ENCODE measurements around the gene TNFRSF25. TPM values are rescaled to one million over a fixed set of nuclear protein-coding genes. Genes with fewer than 3 reads are reported as not detected.

Gene TNFRSF25
- total and polyA plus RNA-seq, 10 of the 15 experiments (the other 5 are each of a cell fraction or from before 2014, with no cell fraction given): 0.23 to 8.6 (median 0.46) TPM; not detected in 5

DNA sequence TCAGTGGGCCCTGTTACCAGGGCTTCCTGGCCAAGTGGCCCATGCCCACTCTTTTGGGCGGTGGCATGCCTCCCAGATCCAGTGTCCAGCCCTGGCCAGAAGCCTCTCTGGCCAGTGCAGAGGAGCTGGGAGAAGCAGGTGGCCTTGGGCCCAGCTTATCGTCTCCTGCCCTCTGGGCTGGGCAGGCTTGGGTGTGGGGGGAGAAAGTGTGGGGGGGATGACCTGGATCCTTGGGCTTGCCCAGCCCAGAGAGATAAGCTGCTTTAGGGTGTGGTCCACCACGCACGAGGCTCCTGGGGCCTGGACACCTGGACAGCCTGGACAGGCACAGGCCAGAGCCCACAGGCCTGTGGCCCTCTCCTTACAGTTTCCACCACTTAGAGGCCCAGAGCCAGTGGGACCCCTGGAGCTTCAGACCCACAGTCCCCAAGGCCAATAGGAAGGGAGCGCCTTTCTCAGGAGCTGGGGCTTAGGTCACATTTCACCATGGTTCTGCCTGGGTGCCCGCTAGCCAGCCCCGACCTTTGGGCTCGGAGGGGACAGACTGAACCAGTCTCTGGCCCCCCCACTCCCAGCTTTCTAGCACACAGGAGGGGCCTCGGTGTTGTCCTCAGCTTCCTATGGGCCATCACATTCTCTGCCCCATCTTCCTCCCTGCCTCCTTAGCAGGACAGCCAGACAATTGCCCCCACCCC lies 39.5 kb downstream of the TNFRSF25 start:
- no peaks in the 10 kb centered on the region for H3K36me3 ChIP-seq (ENCODE audit: control insufficient read depth in 2 of 2, insufficient read depth in 2 of 2, low read length in 1 of 2)
- no TSS peak for BruUV-seq (replicated peaks)
- whole genome bisulfite sequencing (ENCODE audit: insufficient coverage, insufficient replicate concordance, low lambda C conversion rate, missing lambda C conversion rate): 45% methylated on average over 9 of the region's 9 CpGs
- intact Hi-C loops (cut with micrococcal nuclease; ENCODE audit: unreplicated experiment) (no loop called here), in situ Hi-C loops (cut with MboI) (no loop called here)
- ATAC-seq (no peak), FAIRE-seq (no peak), DNase-seq (ENCODE audit: low read depth, low spot score) (no peak)
- POLR2A ChIA-PET: interaction anchor here (0.5 kb wide), 1 partner anchor 23 kb away, joined by 9 read pairs; no protein-coding TSS in a partner anchor
- H3K9ac ChIP-seq (ENCODE audit: control insufficient read depth, insufficient read depth, low read length): no peak overlapping the region
- H3K27me3 ChIP-seq (replicated peaks in 1 of 2; ENCODE audit: control insufficient read depth in 2 of 2, insufficient read depth in 2 of 2, low read length in 1 of 2): peaks cover 6 to 18% of the 10 kb centered on the region in 2 experiments; a peak in 3 of 4 replicates
- RAD21 ChIA-PET (ENCODE audit: unreplicated experiment): no interaction called here
- peaks cover 6% of the 10 kb centered on the region; the same call in 1 of the 2 replicates for H3K4me1 ChIP-seq (ENCODE audit: control insufficient read depth, insufficient read depth, low read length)
- CTCF ChIA-PET: interaction anchor here (0.8 to 10.9 kb wide), 2 partner anchors 14 to 64 kb away, joined by 4 to 137 read pairs; no protein-coding TSS in a partner anchor
- no peak overlapping the region for H3K4me2 ChIP-seq (ENCODE audit: control insufficient read depth, insufficient read depth)
- SMC1A ChIA-PET (ENCODE audit: uncharacterized antibody, unreplicated experiment): interaction anchor here (0.9 kb wide), 1 partner anchor 11 kb away, joined by 3 read pairs; no protein-coding TSS in a partner anchor
- H3K9me3 ChIP-seq (replicated peaks; ENCODE audit: control insufficient read depth, insufficient read depth, low read length): no peaks in the 10 kb centered on the region
- H3K79me2 ChIP-seq (ENCODE audit: control insufficient read depth, insufficient read depth, low read length): no peaks in the 10 kb centered on the region
- H2AFZ ChIP-seq (ENCODE audit: control insufficient read depth, low read depth, low read length): no peak overlapping the region
- no peaks in the 10 kb centered on the region for H4K20me1 ChIP-seq (ENCODE audit: control insufficient read depth, insufficient read depth)
- H3K4me3 ChIP-seq: no peak overlapping the region
- no peak overlapping the region for H3K27ac ChIP-seq (ENCODE audit: control insufficient read depth, insufficient read depth)
- TF ChIP-seq IKZF1 (conservative IDR thresholded peaks at IDR 0.05) (no peak), STAT3 (IDR thresholded peaks at IDR 0.05; ENCODE audit: low read depth, low read length) (no peak), MYB (IDR thresholded peaks at IDR 0.05; ENCODE audit: borderline replicate concordance, low read depth, low read length) (no peak), ZNF24 (IDR thresholded peaks at IDR 0.05) (no peak), CBFB (IDR thresholded peaks at IDR 0.05; ENCODE audit: low read depth) (no peak), MTA2 (IDR thresholded peaks at IDR 0.05; ENCODE audit: low read depth) (no peak), TCF12 (IDR thresholded peaks at IDR 0.05; ENCODE audit: low read depth, low read length) (no peak), SIX5 (IDR thresholded peaks at IDR 0.05; ENCODE audit: low read depth, low read length, severe bottlenecking) (no peak), SPI1 (IDR thresholded peaks at IDR 0.05; ENCODE audit: borderline replicate concordance, insufficient read depth, low read depth, low read length) (no peak)
- TF ChIP-seq, protein P1, sequence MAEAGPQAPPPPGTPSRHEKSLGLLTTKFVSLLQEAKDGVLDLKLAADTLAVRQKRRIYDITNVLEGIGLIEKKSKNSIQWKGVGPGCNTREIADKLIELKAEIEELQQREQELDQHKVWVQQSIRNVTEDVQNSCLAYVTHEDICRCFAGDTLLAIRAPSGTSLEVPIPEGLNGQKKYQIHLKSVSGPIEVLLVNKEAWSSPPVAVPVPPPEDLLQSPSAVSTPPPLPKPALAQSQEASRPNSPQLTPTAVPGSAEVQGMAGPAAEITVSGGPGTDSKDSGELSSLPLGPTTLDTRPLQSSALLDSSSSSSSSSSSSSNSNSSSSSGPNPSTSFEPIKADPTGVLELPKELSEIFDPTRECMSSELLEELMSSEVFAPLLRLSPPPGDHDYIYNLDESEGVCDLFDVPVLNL (IDR thresholded peaks at IDR 0.05; ENCODE audit: low read depth, low read length): no peak
- TF ChIP-seq, protein P2, sequence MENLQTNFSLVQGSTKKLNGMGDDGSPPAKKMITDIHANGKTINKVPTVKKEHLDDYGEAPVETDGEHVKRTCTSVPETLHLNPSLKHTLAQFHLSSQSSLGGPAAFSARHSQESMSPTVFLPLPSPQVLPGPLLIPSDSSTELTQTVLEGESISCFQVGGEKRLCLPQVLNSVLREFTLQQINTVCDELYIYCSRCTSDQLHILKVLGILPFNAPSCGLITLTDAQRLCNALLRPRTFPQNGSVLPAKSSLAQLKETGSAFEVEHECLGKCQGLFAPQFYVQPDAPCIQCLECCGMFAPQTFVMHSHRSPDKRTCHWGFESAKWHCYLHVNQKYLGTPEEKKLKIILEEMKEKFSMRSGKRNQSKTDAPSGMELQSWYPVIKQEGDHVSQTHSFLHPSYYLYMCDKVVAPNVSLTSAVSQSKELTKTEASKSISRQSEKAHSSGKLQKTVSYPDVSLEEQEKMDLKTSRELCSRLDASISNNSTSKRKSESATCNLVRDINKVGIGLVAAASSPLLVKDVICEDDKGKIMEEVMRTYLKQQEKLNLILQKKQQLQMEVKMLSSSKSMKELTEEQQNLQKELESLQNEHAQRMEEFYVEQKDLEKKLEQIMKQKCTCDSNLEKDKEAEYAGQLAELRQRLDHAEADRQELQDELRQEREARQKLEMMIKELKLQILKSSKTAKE (IDR thresholded peaks at IDR 0.05; ENCODE audit: low read depth, poor library complexity, severe bottlenecking): no peak
- TF ChIP-seq, protein P3, sequence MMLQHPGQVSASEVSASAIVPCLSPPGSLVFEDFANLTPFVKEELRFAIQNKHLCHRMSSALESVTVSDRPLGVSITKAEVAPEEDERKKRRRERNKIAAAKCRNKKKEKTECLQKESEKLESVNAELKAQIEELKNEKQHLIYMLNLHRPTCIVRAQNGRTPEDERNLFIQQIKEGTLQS (IDR thresholded peaks at IDR 0.05; ENCODE audit: borderline replicate concordance, extremely low read depth, low read depth, low read length): no peak
- TF ChIP-seq, protein P4, sequence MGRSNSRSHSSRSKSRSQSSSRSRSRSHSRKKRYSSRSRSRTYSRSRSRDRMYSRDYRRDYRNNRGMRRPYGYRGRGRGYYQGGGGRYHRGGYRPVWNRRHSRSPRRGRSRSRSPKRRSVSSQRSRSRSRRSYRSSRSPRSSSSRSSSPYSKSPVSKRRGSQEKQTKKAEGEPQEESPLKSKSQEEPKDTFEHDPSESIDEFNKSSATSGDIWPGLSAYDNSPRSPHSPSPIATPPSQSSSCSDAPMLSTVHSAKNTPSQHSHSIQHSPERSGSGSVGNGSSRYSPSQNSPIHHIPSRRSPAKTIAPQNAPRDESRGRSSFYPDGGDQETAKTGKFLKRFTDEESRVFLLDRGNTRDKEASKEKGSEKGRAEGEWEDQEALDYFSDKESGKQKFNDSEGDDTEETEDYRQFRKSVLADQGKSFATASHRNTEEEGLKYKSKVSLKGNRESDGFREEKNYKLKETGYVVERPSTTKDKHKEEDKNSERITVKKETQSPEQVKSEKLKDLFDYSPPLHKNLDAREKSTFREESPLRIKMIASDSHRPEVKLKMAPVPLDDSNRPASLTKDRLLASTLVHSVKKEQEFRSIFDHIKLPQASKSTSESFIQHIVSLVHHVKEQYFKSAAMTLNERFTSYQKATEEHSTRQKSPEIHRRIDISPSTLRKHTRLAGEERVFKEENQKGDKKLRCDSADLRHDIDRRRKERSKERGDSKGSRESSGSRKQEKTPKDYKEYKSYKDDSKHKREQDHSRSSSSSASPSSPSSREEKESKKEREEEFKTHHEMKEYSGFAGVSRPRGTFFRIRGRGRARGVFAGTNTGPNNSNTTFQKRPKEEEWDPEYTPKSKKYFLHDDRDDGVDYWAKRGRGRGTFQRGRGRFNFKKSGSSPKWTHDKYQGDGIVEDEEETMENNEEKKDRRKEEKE (IDR thresholded peaks at IDR 0.05): no peak
